Fibroblast of pulmonary artery (primary cell): ENCODE data around the gene DLGAP1.
"Not testable (repeated sequence)": the region's sequence is repeated elsewhere in the genome, so short reads cannot be mapped to it uniquely, and the experiment has no call there.

ENCODE experiments used
- DNase-seq: peaks from one replicate; pipeline ENCODE4 v3.0.0-alpha.2; 2010; ENCODE audit warnings: low read depth
- H3K4me3 ChIP-seq: replicated peaks from 2 replicates; pipeline ENCODE4 v1.5.1; 2011; ENCODE audit warnings: low read depth, mild to moderate bottlenecking, control low read depth, low read length, moderate library complexity
- CTCF ChIP-seq: IDR thresholded peaks from 2 replicates; pipeline ENCODE4 v1.5.1; 2011; ENCODE audit warnings: mild to moderate bottlenecking, control low read depth, low read length, inconsistent platforms; ENCODE audit errors: missing control alignments

Gene DLGAP1

DNA sequence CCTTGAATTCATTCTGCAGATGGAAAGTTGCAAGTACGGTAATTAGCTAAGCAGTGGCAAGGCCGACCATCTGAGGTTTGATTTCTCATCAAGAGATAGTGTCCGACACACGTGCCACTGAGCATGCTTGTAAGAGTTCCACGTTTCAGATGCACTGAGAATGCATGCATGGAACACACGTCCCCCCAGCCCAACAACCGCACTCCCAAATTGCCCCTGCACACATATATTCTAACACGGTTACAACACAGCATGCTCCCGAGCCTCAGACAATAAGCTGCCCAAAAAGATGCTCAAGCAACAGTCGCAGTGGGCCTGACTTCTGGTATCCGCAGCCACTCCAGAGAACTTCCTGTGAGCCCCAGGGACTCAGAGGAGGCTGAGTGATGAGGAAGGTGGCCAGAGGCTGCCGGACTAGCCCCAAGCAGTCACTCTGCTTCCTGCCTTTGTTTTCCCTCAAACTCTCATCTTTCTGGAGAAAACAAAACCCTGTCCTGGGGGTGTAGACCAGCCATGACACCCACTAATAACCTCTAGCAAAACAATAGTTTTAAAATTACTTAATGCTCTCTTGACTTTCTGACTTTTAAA lies 801.2 kb downstream of the DLGAP1 start:
- TF ChIP-seq CTCF, result no peak
- no peak for DNase-seq
- H3K4me3 ChIP-seq, result no peak overlapping the region

- no peak for DNase-seq
- H3K4me3 ChIP-seq, result peak overlapping the region; percentile 34
These were observed 801.8 kb downstream of the DLGAP1 start for GRCh38 chr18:3653263-3653850.

GRCh38 chr18:3652380-3653262 lies 802.5 kb downstream of the DLGAP1 start:
- peak; percentile 99 for DNase-seq
- TF ChIP-seq CTCF, result peak; percentile 15
- H3K4me3 ChIP-seq, result peak overlapping the region; percentile 34

More at GRCh38 chr18:3653263-3653850, 801.8 kb downstream of the DLGAP1 start:
- TF ChIP-seq CTCF, result no peak

DNA sequence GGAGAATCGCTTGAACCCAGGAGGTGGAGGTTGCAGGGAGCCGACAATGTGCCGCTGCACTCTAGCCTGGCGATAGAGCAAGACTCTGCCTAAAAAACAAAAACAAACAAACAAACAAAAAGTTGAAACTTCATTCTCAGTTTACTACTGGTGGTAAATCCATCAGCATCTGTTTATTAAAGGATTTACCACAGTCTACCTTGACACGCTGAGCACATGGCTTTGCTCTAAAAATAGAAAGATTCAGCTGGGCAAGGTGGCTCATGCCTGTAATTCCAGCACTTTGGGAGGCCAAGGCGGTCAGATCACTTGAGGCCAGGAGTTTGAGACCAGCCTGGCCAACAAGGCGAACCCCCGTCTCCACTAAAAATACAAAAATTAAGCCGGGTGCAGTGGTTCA lies 803.8 kb downstream of the DLGAP1 start:
- TF ChIP-seq CTCF, result no peak
- H3K4me3 ChIP-seq, result no peak overlapping the region
- no peak for DNase-seq

DNA sequence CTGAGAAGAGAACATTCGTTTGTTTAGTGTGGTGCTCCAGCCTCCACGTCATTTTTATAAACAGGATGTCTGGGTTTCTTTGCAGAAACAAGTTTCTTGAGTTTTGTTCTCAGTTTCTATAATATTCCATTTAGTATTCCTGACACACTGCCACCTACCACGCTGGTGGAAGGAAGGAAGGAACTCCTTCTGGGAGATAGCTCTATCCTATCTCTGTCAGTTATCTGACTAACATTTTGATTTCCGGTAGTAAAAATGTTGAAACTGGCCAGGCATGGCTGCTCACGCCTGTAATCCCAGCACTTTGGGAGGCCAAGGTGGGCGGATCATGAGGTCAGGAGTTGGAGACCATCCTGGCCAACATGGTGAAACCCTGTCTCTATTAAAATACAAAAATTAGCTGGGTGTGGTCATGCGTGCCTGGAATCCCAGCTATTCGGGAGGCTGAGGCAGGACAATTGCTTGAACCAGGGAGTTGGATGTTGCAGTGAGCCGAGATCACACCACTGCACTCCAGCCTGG lies 804.5 kb downstream of the DLGAP1 start:
- DNase-seq, result peak; percentile 41
- H3K4me3 ChIP-seq, result not testable (repeated sequence)

DNA sequence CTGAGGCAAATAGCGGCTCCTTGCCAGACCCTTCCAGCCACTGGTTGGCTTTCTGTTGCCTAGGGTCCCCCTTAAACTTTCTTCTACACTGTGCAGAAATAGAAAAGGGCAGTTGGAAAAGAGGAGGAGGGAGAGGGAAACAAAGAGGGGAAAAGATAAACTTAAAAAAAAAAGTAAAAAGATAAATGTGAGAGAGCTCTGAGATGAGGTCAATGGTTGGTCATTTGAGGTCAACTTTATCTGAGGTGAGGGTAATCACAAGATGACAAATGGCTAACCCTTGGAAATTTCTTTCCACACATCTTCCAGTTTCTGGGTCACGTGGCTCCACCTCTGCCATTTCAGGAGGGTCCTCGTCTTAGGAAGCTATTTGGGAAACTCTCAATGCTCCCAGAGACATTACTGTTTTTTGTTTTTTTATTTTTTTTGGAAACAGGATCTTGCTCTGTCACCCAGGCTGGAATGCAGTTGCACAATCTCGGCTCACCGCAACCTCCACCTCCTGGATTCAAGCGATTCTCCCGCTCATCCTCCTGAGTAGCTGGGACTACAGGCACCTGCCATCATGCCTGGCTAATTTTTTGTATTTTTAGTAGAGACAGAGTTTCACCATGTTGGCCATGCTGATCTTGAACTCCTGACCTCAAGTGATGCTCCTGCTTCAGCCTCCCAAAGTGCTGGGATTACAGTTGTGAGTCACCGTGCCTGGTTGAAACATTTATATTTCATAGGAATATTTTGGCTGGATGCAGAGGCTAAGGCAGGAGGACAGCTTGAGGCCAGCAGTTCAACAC lies 805.3 kb downstream of the DLGAP1 start:
- DNase-seq, result peak; percentile 82
- H3K4me3 ChIP-seq, result no peak overlapping the region
- TF ChIP-seq CTCF, result no peak
